HEK293T (cell line): Measurements from ENCODE around the gene SNX24.

Experiments used
- CTCF ChIA-PET: fragments of 350-600 bp; formaldehyde crosslinking; extraction: SDS; loops from one replicate; lab custom pipeline; 2021; ENCODE audit warnings: antibody characterized with exemption, inconsistent platforms; lab: Yijun Ruan, JAX
- POLR2A ChIA-PET: fragments of 350-600 bp; formaldehyde crosslinking; extraction: SDS; loops from one replicate; lab custom pipeline; 2020; ENCODE audit warnings: antibody characterized with exemption, inconsistent platforms; lab: Yijun Ruan, JAX
- DNase-seq: peaks from one replicate; pipeline ENCODE4 v3.0.0; 2012; ENCODE audit warnings: mixed read lengths; ENCODE audit errors: extremely low spot score
- ARNT ChIP-seq: fragments of 450-650 bp; IDR thresholded peaks from 2 replicates; pipeline ENCODE4 v1.6.1; 2017; ENCODE audit warnings: mild to moderate bottlenecking
- BHLHE40 ChIP-seq: fragments of 450-650 bp; IDR thresholded peaks from 2 replicates; pipeline ENCODE4 v1.6.1; 2016; ENCODE audit warnings: mild to moderate bottlenecking, moderate library complexity, borderline replicate concordance
- CTBP1 ChIP-seq: fragments of 450-650 bp; IDR thresholded peaks from 2 replicates; pipeline ENCODE4 v1.6.1; 2016; ENCODE audit warnings: borderline replicate concordance
- ELF4 ChIP-seq: fragments of 450-650 bp; IDR thresholded peaks from 2 replicates; pipeline ENCODE4 v1.6.1; 2017; ENCODE audit warnings: antibody characterized with exemption
- FOXA1 ChIP-seq: fragments of 450-650 bp; IDR thresholded peaks from 2 replicates; pipeline ENCODE4 v1.6.1; 2016; ENCODE audit warnings: mild to moderate bottlenecking
- FOXK2 ChIP-seq: fragments of 450-650 bp; IDR thresholded peaks from 2 replicates; pipeline ENCODE4 v1.6.1; 2016; ENCODE audit warnings: mild to moderate bottlenecking
- FOXM1 ChIP-seq: fragments of 450-650 bp; IDR thresholded peaks from 2 replicates; pipeline ENCODE4 v1.6.1; 2017; ENCODE audit warnings: mild to moderate bottlenecking, borderline replicate concordance
- HDGF ChIP-seq: fragments of 450-650 bp; IDR thresholded peaks from 2 replicates; pipeline ENCODE4 v1.6.1; 2017; ENCODE audit warnings: antibody characterized with exemption, borderline replicate concordance
- L3MBTL2 ChIP-seq: fragments of 450-650 bp; conservative IDR thresholded peaks from 2 replicates; pipeline ENCODE4 v1.6.1; 2016; ENCODE audit warnings: mild to moderate bottlenecking
- LEF1 ChIP-seq: fragments of 450-650 bp; IDR thresholded peaks from 2 replicates; pipeline ENCODE4 v1.6.1; 2017; ENCODE audit warnings: mild to moderate bottlenecking, borderline replicate concordance
- NFRKB ChIP-seq: fragments of 450-650 bp; IDR thresholded peaks from 2 replicates; pipeline ENCODE4 v1.6.1; 2016; ENCODE audit warnings: mild to moderate bottlenecking, moderate library complexity
- SP1 ChIP-seq: fragments of 450-650 bp; IDR thresholded peaks from 2 replicates; pipeline ENCODE4 v1.6.1; 2017
- SUZ12 ChIP-seq: fragments of 450-650 bp; IDR thresholded peaks from 2 replicates; pipeline ENCODE4 v1.6.1; 2016; ENCODE audit warnings: mild to moderate bottlenecking
- TARDBP ChIP-seq: fragments of 450-650 bp; IDR thresholded peaks from 2 replicates; pipeline ENCODE4 v1.6.1; 2016
- ZNF384 ChIP-seq: fragments of 450-650 bp; IDR thresholded peaks from 2 replicates; pipeline ENCODE4 v1.6.1; 2016
- TF ChIP-seq, protein P1 (sequence below): fragments of 450-650 bp; IDR thresholded peaks from 2 replicates; pipeline ENCODE4 v1.6.1; 2016

Gene SNX24

DNA sequence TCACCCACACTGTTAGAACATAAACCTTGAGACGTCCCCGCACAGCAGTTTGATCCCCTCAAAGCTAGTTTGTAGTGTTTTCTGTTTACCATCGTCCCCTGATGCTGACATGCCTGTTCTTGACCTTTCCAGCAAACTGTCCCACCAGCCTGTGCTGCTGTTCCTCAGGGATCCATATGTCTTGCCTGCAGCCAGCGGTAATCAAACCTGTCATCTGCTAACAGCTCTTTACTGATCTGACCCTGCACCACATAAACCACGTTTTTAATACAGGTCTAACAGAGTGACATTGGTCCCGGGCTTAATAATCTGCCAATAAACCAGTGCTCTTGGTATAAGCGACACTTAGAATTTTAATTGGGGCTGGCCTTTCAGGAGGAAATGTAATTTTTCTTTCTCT is 156.4 kb downstream of the SNX24 start:
- POLR2A ChIA-PET = no interaction called here
- CTCF ChIA-PET = no interaction called here
- TF ChIP-seq, protein P1, sequence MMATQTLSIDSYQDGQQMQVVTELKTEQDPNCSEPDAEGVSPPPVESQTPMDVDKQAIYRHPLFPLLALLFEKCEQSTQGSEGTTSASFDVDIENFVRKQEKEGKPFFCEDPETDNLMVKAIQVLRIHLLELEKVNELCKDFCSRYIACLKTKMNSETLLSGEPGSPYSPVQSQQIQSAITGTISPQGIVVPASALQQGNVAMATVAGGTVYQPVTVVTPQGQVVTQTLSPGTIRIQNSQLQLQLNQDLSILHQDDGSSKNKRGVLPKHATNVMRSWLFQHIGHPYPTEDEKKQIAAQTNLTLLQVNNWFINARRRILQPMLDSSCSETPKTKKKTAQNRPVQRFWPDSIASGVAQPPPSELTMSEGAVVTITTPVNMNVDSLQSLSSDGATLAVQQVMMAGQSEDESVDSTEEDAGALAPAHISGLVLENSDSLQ = no peak
- TF ChIP-seq TARDBP = no peak
- TF ChIP-seq ELF4 = no peak
- TF ChIP-seq FOXK2 = no peak
- no peak for TF ChIP-seq CTBP1
- no peak for TF ChIP-seq FOXA1
- no peak for TF ChIP-seq SP1
- TF ChIP-seq NFRKB = no peak
- TF ChIP-seq BHLHE40 = no peak
- no peak for TF ChIP-seq L3MBTL2
- no peak for TF ChIP-seq SUZ12
- TF ChIP-seq LEF1 = no peak
- no peak for TF ChIP-seq HDGF

DNA sequence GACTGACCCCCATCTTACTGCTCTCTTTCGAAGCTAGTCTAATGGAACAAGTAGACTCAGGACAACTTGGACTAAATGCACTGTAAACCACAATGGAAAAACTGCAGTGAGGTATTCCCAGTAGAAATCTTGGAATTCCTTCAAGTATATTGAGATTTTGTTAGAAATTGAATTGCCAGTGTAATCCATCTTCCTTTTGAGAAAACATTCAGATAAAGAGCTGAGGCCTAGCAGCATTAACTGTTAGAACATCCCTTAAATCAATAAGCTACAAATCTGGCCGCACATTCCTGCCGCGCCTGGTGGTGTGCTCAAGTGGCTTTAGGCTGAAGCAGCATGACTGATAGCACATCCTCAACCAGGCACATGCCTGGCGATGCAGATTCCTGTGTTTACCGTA is 161.8 kb downstream of the SNX24 start:
- ChIA-PET POLR2A (no interaction called here), CTCF (interaction anchor here (0.7 kb wide), 1 partner anchor 111 kb away, joined by 3 read pairs; no protein-coding TSS in a partner anchor)
- no peak for DNase-seq
- no peak for TF ChIP-seq HDGF
- TF ChIP-seq NFRKB = no peak
- no peak for TF ChIP-seq SP1
- TF ChIP-seq FOXM1 = no peak

More for the DNA sequence above, 156.4 kb downstream of the SNX24 start:
- no peak for DNase-seq

DNA sequence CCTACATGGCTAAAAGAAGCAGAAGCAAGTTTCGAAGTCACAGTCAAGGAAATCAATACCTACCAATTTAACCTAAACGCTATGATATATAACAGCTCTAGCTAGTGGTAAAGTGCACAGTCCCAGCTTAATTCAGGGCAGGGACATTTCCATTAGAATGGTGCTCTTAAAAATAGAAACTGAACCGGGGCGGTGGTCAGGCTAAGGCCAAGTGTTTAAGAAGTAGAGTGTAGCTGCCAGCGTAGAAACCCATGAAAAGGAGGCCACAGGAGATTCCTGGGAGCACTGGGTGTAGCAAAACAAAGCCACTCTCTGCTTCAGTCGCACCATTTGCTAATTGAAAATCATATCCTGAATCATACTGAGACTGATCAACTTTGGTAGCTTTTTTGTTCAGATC is 162.3 kb downstream of the SNX24 start:
- no peak for TF ChIP-seq SP1
- TF ChIP-seq TARDBP = no peak
- TF ChIP-seq FOXA1 = no peak
- TF ChIP-seq CTBP1 = no peak
- no peak for TF ChIP-seq ELF4
- TF ChIP-seq ARNT = no peak
- no peak for TF ChIP-seq FOXK2
- TF ChIP-seq ZNF384 = no peak
- TF ChIP-seq L3MBTL2 = no peak
- TF ChIP-seq LEF1 = no peak
- TF ChIP-seq, protein P1 = no peak
- no peak for TF ChIP-seq HDGF
- TF ChIP-seq FOXM1 = no peak
- no peak for TF ChIP-seq NFRKB
- no peak for DNase-seq
- ChIA-PET POLR2A (no interaction called here), CTCF (no interaction called here)

DNA sequence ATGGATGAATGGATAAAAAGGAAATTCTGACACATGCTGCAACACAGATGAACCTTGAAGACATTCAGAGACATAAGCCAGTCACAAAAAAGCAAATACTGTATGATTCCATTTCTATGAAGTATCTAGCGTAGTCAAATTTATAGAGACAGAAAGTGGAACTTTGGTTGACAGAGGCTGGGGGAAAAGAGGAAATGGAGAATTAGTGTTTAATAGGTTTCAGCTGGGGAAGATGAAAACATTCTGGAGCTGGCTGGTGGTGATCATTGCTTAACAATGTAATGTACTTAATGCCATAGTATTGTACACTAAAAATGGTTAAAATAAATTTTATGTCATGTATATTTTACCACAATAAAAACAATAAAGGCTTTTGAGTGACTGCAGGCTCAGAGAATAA is 166.9 kb downstream of the SNX24 start:
- ChIA-PET CTCF (no interaction called here), POLR2A (no interaction called here)
- DNase-seq = no peak
- no peak for TF ChIP-seq ELF4
- no peak for TF ChIP-seq LEF1
- TF ChIP-seq ZNF384 = no peak
- no peak for TF ChIP-seq NFRKB
- no peak for TF ChIP-seq SP1
- TF ChIP-seq, protein P1 = no peak
- no peak for TF ChIP-seq FOXA1
- TF ChIP-seq FOXK2 = no peak
- TF ChIP-seq TARDBP = no peak
- TF ChIP-seq FOXM1 = no peak
- no peak for TF ChIP-seq ARNT
- no peak for TF ChIP-seq BHLHE40
- no peak for TF ChIP-seq L3MBTL2
- TF ChIP-seq HDGF = no peak

DNA sequence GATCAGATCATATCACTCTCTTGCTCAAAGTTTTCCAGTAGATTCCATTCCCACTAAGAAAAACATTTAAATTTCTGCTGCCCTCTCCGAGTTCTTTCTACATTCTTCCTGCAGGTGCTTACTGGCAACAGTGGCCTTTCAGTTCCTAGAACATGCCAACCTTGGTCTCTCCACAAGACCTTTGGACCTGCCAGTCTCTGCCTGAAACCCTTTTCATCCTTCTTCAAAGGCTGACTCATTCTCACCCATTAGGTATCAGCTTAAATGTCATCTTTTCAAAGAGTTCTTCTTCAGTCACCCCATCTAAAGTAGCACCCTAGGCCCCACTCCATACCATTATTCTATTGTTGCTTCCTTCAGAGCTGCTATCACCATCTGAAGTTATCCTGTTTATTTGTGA is 169.3 kb downstream of the SNX24 start:
- TF ChIP-seq, protein P1 = no peak
- TF ChIP-seq FOXA1 (no peak), NFRKB (no peak), TARDBP (no peak), SP1 (no peak)
- ChIA-PET POLR2A (no interaction called here), CTCF (no interaction called here)
- DNase-seq = no peak

DNA sequence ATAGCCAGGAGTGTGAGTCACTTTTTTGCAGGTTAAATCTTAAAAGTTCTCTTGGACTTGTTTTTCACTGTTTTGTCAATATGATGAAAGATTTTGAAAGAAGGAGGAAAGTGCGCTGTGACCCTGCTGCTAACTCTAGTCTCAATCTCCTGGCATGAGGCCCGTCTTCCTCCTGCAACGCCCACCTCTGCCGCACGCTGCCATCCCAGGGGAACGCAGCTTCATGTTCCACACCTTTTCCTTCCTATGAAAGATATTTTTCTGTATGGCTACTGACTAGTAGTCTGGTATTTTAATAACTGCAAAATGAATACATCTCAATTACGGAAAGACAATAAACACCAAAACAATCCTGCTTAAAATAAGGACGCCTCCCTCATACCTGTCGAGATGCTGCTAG is 182.8 kb downstream of the SNX24 start:
- POLR2A ChIA-PET = no interaction called here
- no peak for DNase-seq
- CTCF ChIA-PET = no interaction called here
- no peak for TF ChIP-seq LEF1
- TF ChIP-seq, protein P1 = no peak
- TF ChIP-seq HDGF = no peak
- no peak for TF ChIP-seq FOXA1
- TF ChIP-seq ZNF384 = no peak
- no peak for TF ChIP-seq FOXK2
- no peak for TF ChIP-seq TARDBP
